Retina (tissue), 1 donor: ENCODE measurements around the gene MCAT.
"Not testable (repeated sequence)": the region's sequence is repeated elsewhere in the genome, so short reads cannot be mapped to it uniquely, and the experiment has no call there.

Experiments used
- DNase-seq: peaks from one replicate; pipeline ENCODE4 v3.0.0-alpha.2; 2016

Gene MCAT

GRCh38 chr22:43152357-43153071, 9.3 kb upstream of the MCAT start:
- no peak for DNase-seq

GRCh38 chr22:43152003-43152356, 8.8 kb upstream of the MCAT start:
- DNase-seq = no peak

GRCh38 chr22:43151251-43152002, 8.2 kb upstream of the MCAT start, which contains the start of gene TSPO:
TSS of gene TSPO (plus strand) at chr22:43151559. CDS start at chr22:43159239, 7,680 bp downstream.
- DNase-seq = peak; percentile 47

- DNase-seq = no peak
Observed at GRCh38 chr22:43150731-43151206, 7.6 kb upstream of the MCAT start.

GRCh38 chr22:43148581-43148980, 5.4 kb upstream of the MCAT start:
- DNase-seq = no peak

- DNase-seq = no peak
Observed at GRCh38 chr22:43147821-43148220, 4.6 kb upstream of the MCAT start.

GRCh38 chr22:43146332-43146731, 3.1 kb upstream of the MCAT start:
- DNase-seq = not testable (repeated sequence)

- not testable (repeated sequence) for DNase-seq
Observed at GRCh38 chr22:43145371-43145770, 2.2 kb upstream of the MCAT start.

GRCh38 chr22:43144949-43145348, 1.8 kb upstream of the MCAT start:
- DNase-seq = no peak

- no peak for DNase-seq
Observed at GRCh38 chr22:43136801-43137200, 6.4 kb downstream of the MCAT start.

DNA sequence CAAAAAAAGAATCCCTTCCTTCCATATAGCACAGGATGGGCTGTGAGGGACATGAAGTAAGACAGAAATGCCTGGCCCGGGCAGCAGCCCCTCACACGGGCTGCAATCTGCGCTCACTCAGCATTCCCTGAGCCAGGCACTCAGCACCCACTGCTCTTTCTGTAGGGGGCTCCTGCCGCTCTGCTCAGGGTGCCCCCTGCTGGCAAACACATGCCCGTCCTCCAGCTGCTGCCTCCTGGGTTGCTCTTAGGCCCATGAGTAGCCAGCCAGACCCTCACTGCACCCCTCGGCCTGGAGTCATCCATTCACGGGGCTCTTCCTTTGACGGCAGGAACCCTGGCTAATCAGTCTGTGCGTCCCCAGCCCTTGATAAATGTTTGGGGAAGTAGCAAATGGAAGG, 6.9 kb downstream of the MCAT start:
- DNase-seq = peak; percentile 39

- DNase-seq = no peak
Observed at GRCh38 chr22:43135565-43135964, 7.6 kb downstream of the MCAT start.

DNA sequence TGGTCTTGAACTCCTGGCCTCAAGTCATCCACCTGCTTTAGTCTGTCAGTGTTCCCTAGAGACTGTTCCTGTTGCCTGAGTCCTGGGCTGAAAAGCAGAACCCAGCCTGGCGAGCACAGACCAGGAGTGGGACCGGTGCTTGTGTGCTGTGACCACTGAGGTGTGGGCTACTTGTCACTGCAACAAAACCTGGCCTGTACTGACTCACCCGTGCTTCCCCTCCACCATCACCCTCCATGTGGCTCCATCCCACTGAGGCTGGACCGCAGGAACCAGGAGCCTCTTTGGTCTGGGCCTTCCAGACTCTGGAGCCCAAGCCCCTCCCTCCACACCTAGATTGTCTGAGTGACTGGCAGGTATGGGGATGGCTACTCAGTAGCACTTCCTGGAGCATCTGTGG, 8.6 kb downstream of the MCAT start:
- no peak for DNase-seq

GRCh38 chr22:43133401-43133800, 9.8 kb downstream of the MCAT start:
- no peak for DNase-seq

- no peak for DNase-seq
Observed at GRCh38 chr22:43131773-43132501, 11.3 kb downstream of the MCAT start.

DNA sequence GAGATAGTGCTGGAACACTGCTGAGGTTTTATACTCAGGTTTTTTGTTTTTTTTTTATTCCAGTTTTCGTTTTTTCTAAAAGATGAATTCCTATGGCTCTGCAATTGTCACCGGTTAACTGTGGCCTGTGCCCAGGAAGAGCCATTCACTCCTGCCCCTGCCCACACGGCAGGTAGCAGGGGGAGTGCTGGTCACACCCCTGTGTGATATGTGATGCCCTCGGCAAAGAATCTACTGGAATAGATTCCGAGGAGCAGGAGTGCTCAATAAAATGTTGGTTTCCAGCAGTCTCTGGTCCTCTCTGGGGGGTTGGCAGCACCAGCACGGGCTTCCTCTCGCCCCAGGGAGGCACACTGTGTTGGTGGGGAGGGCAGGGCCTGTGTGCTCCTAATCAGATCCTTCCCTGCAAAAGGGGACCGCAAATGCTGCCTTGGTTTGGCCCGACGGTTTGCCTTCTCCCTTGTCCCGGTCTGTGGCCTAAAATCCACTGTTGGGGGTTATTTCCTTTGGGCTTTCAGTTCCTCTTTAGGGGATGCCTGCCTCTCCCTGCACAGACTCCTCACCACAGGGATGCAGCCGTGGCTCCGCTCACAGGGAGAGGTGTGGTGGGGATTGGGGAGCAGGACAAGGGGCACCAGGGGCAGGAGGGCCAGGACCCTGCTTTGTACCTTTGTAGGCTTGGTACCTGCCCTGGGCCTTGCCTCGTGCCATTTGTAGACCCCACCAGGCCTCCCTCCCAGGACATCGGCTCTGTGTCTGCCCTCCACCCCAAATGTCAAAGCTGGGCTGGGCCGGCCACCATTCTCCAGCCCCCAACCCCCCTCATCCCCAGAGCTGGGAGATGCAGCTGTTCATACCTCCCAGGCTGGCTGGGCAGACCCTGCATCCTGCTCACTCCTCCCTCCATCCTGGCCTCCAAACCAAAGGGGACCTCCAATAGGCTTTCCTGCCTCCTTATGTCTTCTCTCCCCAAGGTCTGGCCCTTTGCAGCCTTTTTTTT, 13.5 kb downstream of the MCAT start:
- no peak for DNase-seq

- DNase-seq = no peak
Observed at GRCh38 chr22:43128928-43129424, 14.2 kb downstream of the MCAT start.

DNA sequence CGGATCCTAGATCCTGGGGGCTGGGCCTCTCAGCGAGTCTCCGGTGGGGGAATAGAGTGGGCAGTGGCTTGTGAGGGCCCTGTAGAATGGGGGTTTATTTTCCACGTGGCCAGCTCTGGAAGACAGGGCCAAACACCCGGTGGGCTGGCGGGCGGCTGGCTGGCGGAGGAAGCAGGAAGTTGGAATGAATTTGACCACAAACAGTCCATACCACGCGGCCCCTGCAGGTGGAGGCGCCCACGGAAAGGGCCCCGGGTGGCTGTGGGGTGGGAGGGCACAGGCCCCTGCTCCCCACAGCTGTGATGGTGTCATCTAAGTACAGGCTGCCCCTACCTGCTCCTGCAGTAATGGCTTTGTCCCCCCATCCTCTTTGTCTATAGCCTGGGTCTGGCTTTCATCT, 15.1 kb downstream of the MCAT start:
- no peak for DNase-seq

GRCh38 chr22:43127166-43127908, 15.9 kb downstream of the MCAT start:
- DNase-seq = no peak

DNA sequence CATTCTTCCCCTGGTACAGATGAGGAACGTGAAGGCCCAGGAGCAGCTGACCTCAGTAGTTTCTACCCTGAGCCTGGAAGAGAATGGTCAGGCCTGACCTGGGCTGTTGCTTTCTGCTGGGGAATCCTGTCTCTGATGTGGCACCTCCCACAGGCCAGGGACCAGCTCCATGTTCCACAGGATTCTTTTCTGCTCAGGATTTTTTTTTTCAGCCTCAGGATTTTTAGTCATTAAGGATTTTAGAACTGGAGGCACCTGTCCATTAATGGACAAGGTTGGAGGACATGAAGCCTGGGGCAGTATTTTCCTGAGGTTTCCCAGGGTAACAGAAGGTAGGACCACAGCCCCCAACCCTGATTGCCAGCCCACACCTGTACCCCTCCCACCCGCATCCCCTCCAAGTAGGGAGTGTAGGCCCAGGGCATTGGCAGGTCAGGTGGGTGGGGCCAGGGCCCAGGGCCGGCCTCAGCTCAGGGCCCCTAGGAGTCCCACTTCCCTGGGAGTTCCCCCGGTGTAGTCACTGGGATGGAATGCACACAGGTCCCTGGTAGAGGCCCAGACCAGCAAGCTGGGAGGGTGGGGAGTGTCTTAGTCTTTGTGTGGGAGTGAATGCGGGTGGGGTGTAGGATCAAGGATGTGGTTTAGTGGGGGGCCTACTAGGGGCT, 16.6 kb downstream of the MCAT start:
- DNase-seq = no peak

- DNase-seq = no peak
Observed at GRCh38 chr22:43118953-43119458, 24.2 kb downstream of the MCAT start.
